Right renal cortex interstitium (tissue), 3 donors: ENCODE data around the gene HESX1. TPM values are rescaled to one million over a fixed set of nuclear protein-coding genes. Genes with fewer than 3 reads are reported as not detected.

Experiments
- DNase-seq, 3 donors: peaks; one replicate each; pipeline ENCODE4 v3.0.0-alpha.2; 2013; ENCODE audit warnings: low read depth in 3 of 3, low spot score in 2 of 3
- polyA plus RNA-seq, 3 donors: library from polyadenylated mRNA; unstranded; fragments of 120-200 nt; gene quantifications; one replicate each; pipeline ENCODE4 v1.2.1, GENCODE V29; 2013; ENCODE audit not compliant: insufficient read length in 3 of 3

Gene HESX1
- polyA plus RNA-seq, 3 donors: 3.6 to 4.3 (median 3.7) TPM

GRCh38 chr3:57150113-57150581 lies 49.6 kb downstream of the HESX1 start:
- no peak for DNase-seq

Other genes with a start within 250 kb of the HESX1 start
- gene SPATA12, start 139.3 kb downstream of the HESX1 start, polyA plus RNA-seq: under 1 TPM in 1 of 3 donors, not detected in 2; 0.07 TPM
- gene IL17RD, start 34.6 kb downstream of the HESX1 start, polyA plus RNA-seq: 10 to 100 TPM; 45.2 to 52.8 (median 52.7) TPM
- gene APPL1, start 27.8 kb upstream of the HESX1 start, polyA plus RNA-seq: 10 to 100 TPM; 47.6 to 49.6 (median 49.1) TPM
- gene ASB14, start 92.7 kb upstream of the HESX1 start, polyA plus RNA-seq: under 1 TPM; 0.58 to 0.74 (median 0.67) TPM